ENCODE measurements around the gene LGALS7. TPM values are rescaled to one million over a fixed set of nuclear protein-coding genes. Genes with fewer than 3 reads are reported as not detected.
A peak's percentile ranks its signal among the peaks of the same experiment; 100 is the strongest.
"Not testable (repeated sequence)": the region's sequence is repeated elsewhere in the genome, so short reads cannot be mapped to it uniquely, and the experiment has no call there.

Gene LGALS7
- polyA plus RNA-seq (ENCODE audit: low read depth in 6 of 6): not detected

- Mint-ChIP-seq H3K4me1 (peaks cover 4 to 9% (median 8%) of the 10 kb centered on the region in 3 donors), H3K27me3 (peaks cover 0 to 2% (median 2%) of the 10 kb centered on the region in 3 donors), H3K36me3 (no peaks in the 10 kb centered on the region), H3K4me3 (peak within 1 kb of the TSS in 1 of 8 donors; percentile 44), H3K9me3 (no peaks in the 10 kb centered on the region), H3K27ac (no peak within 1 kb of the TSS)
- DNase-seq: no peak
- ATAC-seq (ENCODE audit: low read depth in 2 of 2): no peak
These were observed at the start of gene LGALS7 for GRCh38 chr19:38773469-38774177. Gene LGALS7, minus strand, starts transcription at chr19:38773517. Its CDS starts 25 bp downstream, at chr19:38773492.

DNA sequence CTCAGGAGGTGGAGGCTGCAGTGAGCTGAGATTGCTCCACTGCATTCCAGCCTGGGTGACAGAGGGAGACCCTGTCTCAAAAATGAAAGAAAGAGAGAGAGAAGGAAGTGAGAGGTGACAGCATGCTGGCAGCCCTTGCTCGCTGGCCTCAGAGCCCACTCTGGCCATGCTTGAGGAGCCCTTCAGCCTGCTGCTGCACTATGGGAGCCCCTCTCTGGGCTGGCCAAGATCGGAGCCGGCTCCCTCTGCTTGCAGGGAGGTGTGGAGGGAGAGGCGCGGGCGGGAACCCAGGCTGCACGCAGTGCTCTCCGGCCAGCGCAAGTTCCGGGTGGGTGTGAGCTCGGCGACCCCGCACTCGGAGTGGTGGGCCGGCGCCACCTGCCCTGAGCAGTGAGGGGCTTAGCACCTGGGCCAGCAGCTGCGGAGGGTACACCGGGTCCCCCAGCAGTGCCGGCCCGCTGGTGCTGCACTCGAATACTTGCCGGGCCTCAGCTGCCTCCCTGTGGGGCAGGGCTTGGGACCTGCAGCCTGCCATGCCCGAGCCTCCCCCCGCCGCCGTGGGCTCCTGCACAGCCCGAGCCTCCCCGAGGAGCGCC lies 48.0 kb upstream of the LGALS7 start:
- H3K4me3 Mint-ChIP-seq; H3K9me3 Mint-ChIP-seq; ATAC-seq (ENCODE audit: low read depth in 2 of 2); DNase-seq; H3K27me3 Mint-ChIP-seq: not testable (repeated sequence)
- H3K36me3 Mint-ChIP-seq: peaks cover 16 to 25% of the 10 kb centered on the region in 2 donors
- H3K4me1 Mint-ChIP-seq: peaks cover 14 to 33% (median 16%) of the 10 kb centered on the region in 3 donors
- peak overlapping the region in 1 of 6 donors; percentile 59 for H3K27ac Mint-ChIP-seq

GRCh38 chr19:38819231-38819920 lies 46.1 kb upstream of the LGALS7 start:
- Mint-ChIP-seq H3K36me3 (peaks cover 16 to 34% of the 10 kb centered on the region in 2 donors), H3K27ac (peak overlapping the region in 1 of 6 donors; percentile 69), H3K4me1 (peaks cover 9 to 27% (median 16%) of the 10 kb centered on the region in 3 donors), H3K4me3 (no peak overlapping the region), H3K27me3 (no peaks in the 10 kb centered on the region), H3K9me3 (no peaks in the 10 kb centered on the region)
- ATAC-seq (ENCODE audit: low read depth in 2 of 2) (no peak), DNase-seq (no peak)

DNA sequence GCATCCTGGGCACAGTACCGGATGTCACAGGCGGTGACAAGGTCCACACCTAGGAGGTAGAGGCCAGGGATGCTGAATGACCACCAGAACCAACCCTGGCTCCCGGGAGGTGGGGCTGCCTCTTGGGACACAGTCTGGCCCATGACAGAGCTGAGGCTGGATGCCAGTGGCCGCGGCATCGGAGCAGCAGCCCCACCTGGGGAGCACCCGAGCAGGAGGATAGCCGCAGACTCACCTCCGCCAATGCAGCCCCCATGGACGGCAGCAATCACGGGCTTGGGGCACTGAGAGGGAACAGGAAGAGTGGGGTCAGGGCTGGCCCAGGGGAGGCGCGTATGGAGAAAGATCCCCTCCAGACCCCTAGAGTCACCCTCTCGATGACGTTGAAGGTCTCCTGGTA lies 43.8 kb upstream of the LGALS7 start:
- no peak for ATAC-seq (ENCODE audit: low read depth in 2 of 2)
- no peaks in the 10 kb centered on the region for H3K9me3 Mint-ChIP-seq
- H3K27ac Mint-ChIP-seq: no peak overlapping the region
- no peaks in the 10 kb centered on the region for H3K27me3 Mint-ChIP-seq
- peaks cover 0 to 19% of the 10 kb centered on the region in 2 donors for H3K36me3 Mint-ChIP-seq
- no peak overlapping the region for H3K4me3 Mint-ChIP-seq
- H3K4me1 Mint-ChIP-seq: peaks cover 1 to 16% (median 4%) of the 10 kb centered on the region in 3 donors
- no peak for DNase-seq

DNA sequence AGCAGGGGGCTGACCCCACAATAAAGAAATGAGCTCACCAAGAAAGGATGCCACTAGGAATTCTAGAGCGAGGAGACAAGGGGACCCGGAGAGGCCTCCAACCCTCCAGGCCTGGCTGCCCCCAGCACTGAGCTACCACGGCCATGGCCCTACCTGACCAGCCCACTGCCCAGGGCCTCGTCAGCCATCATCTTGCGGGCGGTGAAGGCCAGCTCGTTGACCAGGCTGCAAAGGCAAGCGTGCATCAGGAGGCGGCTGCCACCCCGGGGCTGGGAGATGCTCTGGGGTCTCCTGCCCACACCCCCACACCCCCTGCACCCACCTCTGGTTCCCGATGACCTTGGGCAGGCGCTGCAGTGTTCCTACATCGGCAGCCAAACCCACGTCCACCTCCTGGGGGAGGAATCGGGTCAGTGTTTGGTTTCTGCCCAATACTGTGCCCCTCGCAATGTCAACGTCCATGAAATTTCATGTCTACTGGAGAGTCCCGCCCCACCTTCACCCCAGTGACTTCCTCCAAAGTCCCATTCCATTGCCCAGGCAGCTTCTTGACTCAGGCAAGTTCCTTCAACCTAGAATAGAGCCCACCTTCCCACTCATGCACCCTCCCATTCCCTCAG lies 42.9 kb upstream of the LGALS7 start:
- DNase-seq: no peak
- Mint-ChIP-seq H3K4me1 (peaks cover 1 to 16% (median 4%) of the 10 kb centered on the region in 3 donors), H3K4me3 (no peak overlapping the region), H3K9me3 (no peaks in the 10 kb centered on the region), H3K36me3 (peaks cover 0 to 19% of the 10 kb centered on the region in 2 donors), H3K27me3 (no peaks in the 10 kb centered on the region), H3K27ac (peak overlapping the region in 1 of 6 donors; percentile 74)
- ATAC-seq (ENCODE audit: low read depth in 2 of 2): no peak

DNA sequence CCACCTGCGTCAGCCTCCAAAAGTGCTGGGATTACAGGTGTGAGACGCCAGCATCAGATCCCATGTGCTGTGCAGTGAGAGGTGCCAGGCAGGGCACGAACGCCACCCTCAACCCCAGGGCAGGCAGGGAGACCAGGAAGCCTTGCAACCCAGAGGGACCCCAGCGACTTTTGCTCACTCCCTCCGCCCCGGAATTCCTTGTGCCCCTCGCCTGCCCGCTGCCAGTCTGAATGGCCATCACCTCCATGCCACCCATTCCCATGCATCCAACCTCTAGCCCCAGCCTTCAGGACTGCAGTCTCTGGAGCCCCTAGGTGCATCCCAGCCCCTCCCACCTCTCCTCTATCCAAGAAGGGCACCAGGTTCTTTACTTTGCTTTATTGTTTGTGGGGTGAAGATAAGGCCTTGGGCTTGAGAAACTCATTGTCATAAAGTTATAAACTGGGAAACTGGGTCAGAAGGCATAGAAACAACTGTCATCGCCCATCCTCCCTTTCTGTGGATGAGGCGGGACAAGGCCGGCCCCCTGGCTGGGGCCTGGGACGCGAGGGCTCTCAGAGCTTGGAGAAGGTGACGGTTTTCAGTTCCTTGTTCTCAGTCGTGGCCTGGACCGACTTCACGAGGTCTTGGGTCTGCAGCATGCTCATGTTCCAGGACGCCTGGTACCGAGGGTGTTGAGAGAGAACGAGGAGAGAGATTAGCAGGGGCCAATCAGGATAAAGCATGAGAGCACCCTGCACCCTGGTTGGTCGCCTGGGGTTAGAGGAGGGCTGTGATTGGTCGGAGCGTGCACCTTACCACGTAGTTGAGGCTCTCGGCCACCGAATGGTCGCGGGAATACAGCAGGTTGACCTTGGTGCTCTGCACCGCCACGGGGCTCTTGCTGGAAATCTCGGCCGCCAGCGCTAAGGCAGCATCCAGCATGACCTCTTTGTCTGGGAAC lies 42.0 kb upstream of the LGALS7 start:
- ATAC-seq (ENCODE audit: low read depth in 2 of 2) (no peak), DNase-seq (no peak)
- peaks cover 0 to 9% (median 4%) of the 10 kb centered on the region in 3 donors for H3K4me1 Mint-ChIP-seq
- H3K27ac Mint-ChIP-seq: peak overlapping the region in 1 of 6 donors; percentile 54
- no peak overlapping the region for H3K4me3 Mint-ChIP-seq
- no peaks in the 10 kb centered on the region for H3K9me3 Mint-ChIP-seq
- no peaks in the 10 kb centered on the region for H3K27me3 Mint-ChIP-seq
- H3K36me3 Mint-ChIP-seq: peaks cover 0 to 19% of the 10 kb centered on the region in 2 donors

GRCh38 chr19:38813932-38814331 lies 40.6 kb upstream of the LGALS7 start:
- H3K27me3 Mint-ChIP-seq; H3K4me3 Mint-ChIP-seq; H3K9me3 Mint-ChIP-seq; H3K27ac Mint-ChIP-seq; DNase-seq; ATAC-seq (ENCODE audit: low read depth in 2 of 2): not testable (repeated sequence)
- H3K4me1 Mint-ChIP-seq: peaks cover 2 to 10% (median 4%) of the 10 kb centered on the region in 3 donors
- peaks cover 0 to 19% of the 10 kb centered on the region in 2 donors for H3K36me3 Mint-ChIP-seq

DNA sequence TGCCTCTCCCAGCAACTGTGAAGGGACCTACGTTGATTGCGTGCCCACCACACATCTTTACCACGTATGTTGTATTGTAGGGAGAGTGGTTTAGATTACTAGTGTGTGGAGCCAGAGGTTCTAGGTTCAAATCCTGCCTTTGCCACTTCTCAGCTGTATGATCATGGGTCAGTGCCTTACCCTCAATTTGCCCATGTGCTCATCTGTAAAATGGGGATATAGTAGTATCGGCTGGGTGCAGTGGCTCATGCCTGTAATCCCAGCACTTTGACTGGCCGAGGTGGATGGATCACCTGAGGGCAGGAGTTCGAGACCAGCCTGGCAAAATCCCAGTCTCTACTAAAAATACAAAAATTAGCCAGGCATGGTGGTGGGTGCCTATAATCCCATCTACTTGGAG lies 40.0 kb upstream of the LGALS7 start:
- Mint-ChIP-seq H3K27me3 (no peaks in the 10 kb centered on the region), H3K9me3 (no peaks in the 10 kb centered on the region), H3K4me1 (peaks cover 2 to 10% (median 4%) of the 10 kb centered on the region in 3 donors), H3K4me3 (peak overlapping the region in 1 of 8 donors; percentile 10), H3K27ac (peak overlapping the region in 1 of 6 donors; percentile 87), H3K36me3 (peaks cover 0 to 20% of the 10 kb centered on the region in 2 donors)
- no peak for DNase-seq
- ATAC-seq (ENCODE audit: low read depth in 2 of 2): no peak

DNA sequence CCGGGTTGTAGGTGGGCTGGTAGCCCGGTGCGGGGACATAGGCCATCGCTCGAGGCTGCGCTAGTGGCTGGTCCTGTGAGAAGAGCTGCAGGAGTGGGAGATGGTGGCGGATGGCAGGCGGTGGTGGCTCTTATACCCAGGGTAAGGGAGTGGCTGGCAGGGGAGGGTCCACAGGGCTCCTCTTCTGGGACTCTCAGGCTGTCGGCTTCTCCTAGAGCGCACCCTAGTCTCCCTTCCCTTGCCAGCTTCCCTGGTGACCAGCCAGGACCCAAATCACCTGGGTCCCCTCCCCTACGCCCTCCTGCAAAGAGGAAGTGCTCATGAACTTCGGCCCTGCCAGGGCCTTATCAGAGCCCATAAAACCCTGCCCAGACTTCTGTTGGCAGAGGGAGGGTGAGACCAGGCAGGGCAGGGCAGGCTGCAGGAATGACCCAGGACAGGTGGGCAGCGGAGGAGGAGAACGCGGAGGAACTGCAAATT lies 39.6 kb upstream of the LGALS7 start, which contains the start of gene LGALS4:
Gene LGALS4 (minus strand): TSS at position 105 of the 480 bp plus-strand sequence. CDS start 59 bp downstream, at position 46.
- peak within 1 kb of the TSS in 1 of 8 donors; percentile 10 for H3K4me3 Mint-ChIP-seq
- H3K27me3 Mint-ChIP-seq: no peaks in the 10 kb centered on the region
- no peak for DNase-seq
- H3K36me3 Mint-ChIP-seq: peaks cover 0 to 24% of the 10 kb centered on the region in 2 donors
- peak within 1 kb of the TSS in 4 of 6 donors; percentile 42 to 87 (median 70) for H3K27ac Mint-ChIP-seq
- no peak for ATAC-seq (ENCODE audit: low read depth in 2 of 2)
- peaks cover 2 to 10% (median 4%) of the 10 kb centered on the region in 3 donors for H3K4me1 Mint-ChIP-seq
- H3K9me3 Mint-ChIP-seq: no peaks in the 10 kb centered on the region

GRCh38 chr19:38812009-38812840 lies 38.9 kb upstream of the LGALS7 start:
- Mint-ChIP-seq H3K27me3 (no peaks in the 10 kb centered on the region), H3K4me1 (peaks cover 2 to 12% (median 6%) of the 10 kb centered on the region in 3 donors), H3K27ac (peak overlapping the region in 2 of 6 donors; percentile 12 to 77), H3K36me3 (peaks cover 0 to 25% of the 10 kb centered on the region in 2 donors), H3K4me3 (no peak overlapping the region), H3K9me3 (no peaks in the 10 kb centered on the region)
- DNase-seq (no peak), ATAC-seq (ENCODE audit: low read depth in 2 of 2) (no peak)

- DNase-seq: no peak
- H3K27ac Mint-ChIP-seq: peak overlapping the region in 3 of 6 donors; percentile 66 to 88 (median 72)
- peaks cover 9 to 24% (median 13%) of the 10 kb centered on the region in 3 donors for H3K4me1 Mint-ChIP-seq
- ATAC-seq (ENCODE audit: low read depth in 2 of 2): no peak
- H3K27me3 Mint-ChIP-seq: no peaks in the 10 kb centered on the region
- H3K9me3 Mint-ChIP-seq: no peaks in the 10 kb centered on the region
- peaks cover 0 to 8% of the 10 kb centered on the region in 2 donors for H3K36me3 Mint-ChIP-seq
- H3K4me3 Mint-ChIP-seq: no peak overlapping the region
These were observed 36.4 kb upstream of the LGALS7 start for GRCh38 chr19:38809592-38810252.
